K562 (cell line): ENCODE measurements around the gene TCFL5. TPM values are rescaled to one million over a fixed set of nuclear protein-coding genes. Genes with fewer than 3 reads are reported as not detected.

ENCODE experiments used
- HES1 ChIP-seq: fragments of 450-650 bp; IDR thresholded peaks from 2 replicates; pipeline ENCODE4 v1.6.1; 2016; ENCODE audit warnings: low read depth, mild to moderate bottlenecking, moderate library complexity
- MBD1 ChIP-seq: fragments of 250-450 bp; sonication (Bioruptor Pico); IDR thresholded peaks from 2 replicates; pipeline ENCODE4 v1.8.0; 2022; ENCODE audit warnings: inconsistent platforms
- RREB1 ChIP-seq: fragments of 250-450 bp; sonication (Bioruptor Pico); IDR thresholded peaks from 2 replicates; pipeline ENCODE4 v1.4.0; 2020
- ZBTB40 ChIP-seq, 2 experiments: fragments of 450-650 bp in 1 of 2; sonication (generic) in 1 of 2; formaldehyde crosslinking in 1 of 2; IDR thresholded peaks; 2 replicates each; pipeline versions ENCODE4 v1.7.1 to v1.9.0; 2016 to 2022; ENCODE audit warnings: inconsistent platforms in 1 of 2, mild to moderate bottlenecking in 1 of 2, missing genetic modification reagents in 1 of 2
- ZNF232 ChIP-seq: sonication (generic); formaldehyde crosslinking; IDR thresholded peaks from 2 replicates; pipeline ENCODE4 v1.8.0; 2022; ENCODE audit warnings: mild to moderate bottlenecking, missing genetic modification reagents
- ZNF274 ChIP-seq: IDR thresholded peaks from 2 replicates; pipeline ENCODE4 v1.6.1; 2011; ENCODE audit warnings: low read depth, mild to moderate bottlenecking, low read length, moderate library complexity, borderline replicate concordance
- polyA plus RNA-seq, 8 experiments: library from polyadenylated mRNA; depleted of rRNA in 4 of 8; stranded (reverse) in 5 of 8; unstranded in 3 of 8; fragments of >200 nt; fragmentation: Nextera tagmentation in 2 of 8; fragmentation: Illumina TruSeq in 1 of 8; extraction: Ambion mirVana in 2 of 8; extraction: Trizol in 1 of 8; gene quantifications; 2 replicates each; pipeline versions ENCODE4 v1.2.1 to v1.2.3, GENCODE V29; 2011 to 2014; ENCODE audit warnings: inconsistent platforms in 1 of 8, missing spikeins in 1 of 8
- total RNA-seq, 7 experiments: library from RNA; depleted of rRNA in 6 of 7; stranded (reverse); fragments of >200 nt in 6 of 7; fragmentation: Illumina TruSeq in 2 of 7; extraction: Trizol in 2 of 7; gene quantifications; 2 replicates each; pipeline versions ENCODE4 v1.2.1 to v1.2.3, GENCODE V29; 2011 to 2021; ENCODE audit warnings: low replicate concordance in 1 of 7

TCFL5 gene
- total and polyA plus RNA-seq, 9 of the 15 experiments (the other 6 are each of a cell fraction or from before 2014, with no cell fraction given): 1.00 to 12.6 (median 9.1) TPM

GRCh38 chr20:62824476-62825332 lies 36.9 kb downstream of the TCFL5 start (continued):
- TF ChIP-seq ZBTB40 (IDR thresholded peaks at IDR 0.05) (peak; percentile 33; the same call in 1 of the 2 replicates), ZBTB40 (CRISPR knock-in tag; IDR thresholded peaks at IDR 0.05) (no peak), HES1 (no peak), RREB1 (CRISPR knock-in tag) (no peak), MBD1 (CRISPR knock-in tag) (no peak), ZNF232 (CRISPR knock-in tag) (no peak), ZNF274 (no peak)
